ENCODE measurements around the gene ERC1. TPM values are rescaled to one million over a fixed set of nuclear protein-coding genes. Genes with fewer than 3 reads are reported as not detected.

Gene ERC1
- total RNA-seq, 1 donor from 2014 or later, result 79.5 TPM

- H3K4me1 Mint-ChIP-seq (ENCODE audit: unreplicated experiment), result no peaks in the 10 kb centered on the region
These were observed 136.0 kb downstream of the ERC1 start for GRCh38 chr12:1127021-1127420.

GRCh38 chr12:1130164-1130563 lies 139.1 kb downstream of the ERC1 start:
- Mint-ChIP-seq H3K27ac (ENCODE audit: unreplicated experiment) (no peak overlapping the region), H3K9me3 (ENCODE audit: unreplicated experiment) (no peaks in the 10 kb centered on the region), H3K4me3 (ENCODE audit: unreplicated experiment) (no peak overlapping the region), H3K27me3 (ENCODE audit: unreplicated experiment) (no peaks in the 10 kb centered on the region), H3K4me1 (ENCODE audit: unreplicated experiment) (no peaks in the 10 kb centered on the region), H3K36me3 (ENCODE audit: unreplicated experiment) (peaks cover 14% of the 10 kb centered on the region)
- no peak for TF ChIP-seq CTCF (IDR thresholded peaks at IDR 0.05)
- no peak for DNase-seq (ENCODE audit: extremely low spot score, unreplicated experiment)

More at GRCh38 chr12:1127021-1127420, 136.0 kb downstream of the ERC1 start:
- H3K4me3 Mint-ChIP-seq (ENCODE audit: unreplicated experiment), result no peak overlapping the region
- H3K9me3 Mint-ChIP-seq (ENCODE audit: unreplicated experiment), result no peaks in the 10 kb centered on the region
- no peak for TF ChIP-seq CTCF (IDR thresholded peaks at IDR 0.05)
- H3K36me3 Mint-ChIP-seq (ENCODE audit: unreplicated experiment), result peaks cover 14% of the 10 kb centered on the region
- no peak overlapping the region for H3K27ac Mint-ChIP-seq (ENCODE audit: unreplicated experiment)
- no peaks in the 10 kb centered on the region for H3K27me3 Mint-ChIP-seq (ENCODE audit: unreplicated experiment)
- no peak for DNase-seq (ENCODE audit: extremely low spot score, unreplicated experiment)

- Mint-ChIP-seq H3K27ac (ENCODE audit: unreplicated experiment) (no peak overlapping the region), H3K4me3 (ENCODE audit: unreplicated experiment) (no peak overlapping the region), H3K9me3 (ENCODE audit: unreplicated experiment) (no peaks in the 10 kb centered on the region), H3K27me3 (ENCODE audit: unreplicated experiment) (no peaks in the 10 kb centered on the region), H3K36me3 (ENCODE audit: unreplicated experiment) (peaks cover 17% of the 10 kb centered on the region), H3K4me1 (ENCODE audit: unreplicated experiment) (no peaks in the 10 kb centered on the region)
- DNase-seq (ENCODE audit: extremely low spot score, unreplicated experiment), result no peak
- TF ChIP-seq CTCF (IDR thresholded peaks at IDR 0.05), result no peak
These were observed 139.5 kb downstream of the ERC1 start for GRCh38 chr12:1130571-1130970.

- Mint-ChIP-seq H3K27me3 (ENCODE audit: unreplicated experiment) (no peaks in the 10 kb centered on the region), H3K9me3 (ENCODE audit: unreplicated experiment) (no peaks in the 10 kb centered on the region), H3K27ac (ENCODE audit: unreplicated experiment) (no peak overlapping the region), H3K36me3 (ENCODE audit: unreplicated experiment) (peaks cover 12% of the 10 kb centered on the region), H3K4me1 (ENCODE audit: unreplicated experiment) (no peaks in the 10 kb centered on the region), H3K4me3 (ENCODE audit: unreplicated experiment) (no peak overlapping the region)
- TF ChIP-seq CTCF (IDR thresholded peaks at IDR 0.05), result no peak
- DNase-seq (ENCODE audit: extremely low spot score, unreplicated experiment), result no peak
These were observed 140.8 kb downstream of the ERC1 start for GRCh38 chr12:1131811-1132224.

GRCh38 chr12:1132311-1132710 lies 141.3 kb downstream of the ERC1 start:
- no peaks in the 10 kb centered on the region for H3K27me3 Mint-ChIP-seq (ENCODE audit: unreplicated experiment)
- no peak overlapping the region for H3K4me3 Mint-ChIP-seq (ENCODE audit: unreplicated experiment)
- H3K4me1 Mint-ChIP-seq (ENCODE audit: unreplicated experiment), result no peaks in the 10 kb centered on the region
- no peak overlapping the region for H3K27ac Mint-ChIP-seq (ENCODE audit: unreplicated experiment)
- peaks cover 10% of the 10 kb centered on the region for H3K36me3 Mint-ChIP-seq (ENCODE audit: unreplicated experiment)
- no peak for TF ChIP-seq CTCF (IDR thresholded peaks at IDR 0.05)
- DNase-seq (ENCODE audit: extremely low spot score, unreplicated experiment), result no peak
- no peaks in the 10 kb centered on the region for H3K9me3 Mint-ChIP-seq (ENCODE audit: unreplicated experiment)
